ENCODE results near the gene HIVEP3. TPM values are rescaled to one million over a fixed set of nuclear protein-coding genes. Genes with fewer than 3 reads are reported as not detected.

Gene HIVEP3
- polyA plus RNA-seq, 1 of the 3 experiments (the other 2 are of a cell fraction), result 6.4 TPM

DNA sequence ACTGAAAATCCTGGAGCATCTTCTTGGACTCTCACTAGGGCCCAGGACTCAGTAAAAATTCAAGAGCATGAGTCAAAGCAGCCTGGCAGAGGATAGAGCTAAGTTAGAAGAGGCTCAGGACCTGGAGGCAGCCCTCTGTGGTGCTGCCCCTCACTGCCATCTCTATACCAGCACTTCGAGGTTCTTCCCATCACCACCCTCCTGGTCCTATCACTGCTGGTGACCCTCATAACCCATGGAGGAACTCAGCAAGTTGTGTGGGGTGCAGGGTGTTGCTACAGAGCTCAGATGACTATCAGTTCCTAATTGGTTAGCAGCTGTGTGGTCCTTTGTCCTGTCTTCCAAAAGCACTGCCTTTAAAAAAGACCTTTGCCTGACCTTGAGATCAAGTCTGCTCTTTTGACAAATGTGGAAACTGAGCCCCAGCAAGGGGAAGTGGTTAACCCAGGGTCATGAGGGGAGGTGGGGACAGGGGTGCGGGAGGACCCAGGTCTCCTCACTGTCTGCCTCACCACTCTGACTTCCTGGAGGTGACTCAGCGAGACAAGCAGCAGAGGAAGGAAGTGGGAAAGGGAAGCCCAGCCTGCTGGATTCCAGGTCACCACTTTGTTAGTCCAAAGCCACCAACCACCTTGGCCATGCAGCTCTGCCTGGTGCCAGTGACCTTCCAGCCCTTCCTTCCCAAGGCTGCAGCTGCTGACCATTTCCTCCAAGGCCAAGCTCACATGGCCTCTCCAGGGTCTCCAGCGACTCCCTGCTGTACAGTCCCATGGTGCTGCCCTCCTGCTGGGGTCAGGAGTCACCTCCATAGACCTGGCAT, 234.8 kb downstream of the HIVEP3 start:
- peaks cover 10 to 13% of the 10 kb centered on the region in 2 experiments; a peak in 3 of 4 replicates for H3K4me1 ChIP-seq (ENCODE audit: control insufficient read depth in 1 of 2, insufficient read depth in 2 of 2, low read depth in 1 of 2, low read length in 1 of 2)
- H4K20me1 ChIP-seq (ENCODE audit: insufficient read depth), result no peaks in the 10 kb centered on the region
- ChIA-PET CTCF (interaction anchor here (1.4 kb wide), 1 partner anchor 110 kb away, joined by 3 read pairs; no protein-coding TSS in a partner anchor), POLR2A (no interaction called here)
- no peak overlapping the region for H3K4me2 ChIP-seq
- peak overlapping the region in 1 of 2 experiments; percentile 14; a peak in 1 of 4 replicates for H3K27ac ChIP-seq (ENCODE audit: low read depth in 2 of 2, low read length in 1 of 2)
- no peak overlapping the region for H2AFZ ChIP-seq (ENCODE audit: low read depth)
- H3K9me2 ChIP-seq, result no peaks in the 10 kb centered on the region
- no peaks in the 10 kb centered on the region for H3K36me3 ChIP-seq (replicated peaks in 1 of 2; ENCODE audit: control insufficient read depth in 1 of 2, insufficient read depth in 2 of 2, low read length in 1 of 2)
- no peak overlapping the region for H3K4me3 ChIP-seq (ENCODE audit: low read depth in 2 of 2, low read length in 1 of 2)
- TF ChIP-seq FOSL2 (IDR thresholded peaks at IDR 0.05; ENCODE audit: borderline replicate concordance, low read depth), result no peak
- no peak for TF ChIP-seq TCF12 (IDR thresholded peaks at IDR 0.05)
- TF ChIP-seq, protein P1, sequence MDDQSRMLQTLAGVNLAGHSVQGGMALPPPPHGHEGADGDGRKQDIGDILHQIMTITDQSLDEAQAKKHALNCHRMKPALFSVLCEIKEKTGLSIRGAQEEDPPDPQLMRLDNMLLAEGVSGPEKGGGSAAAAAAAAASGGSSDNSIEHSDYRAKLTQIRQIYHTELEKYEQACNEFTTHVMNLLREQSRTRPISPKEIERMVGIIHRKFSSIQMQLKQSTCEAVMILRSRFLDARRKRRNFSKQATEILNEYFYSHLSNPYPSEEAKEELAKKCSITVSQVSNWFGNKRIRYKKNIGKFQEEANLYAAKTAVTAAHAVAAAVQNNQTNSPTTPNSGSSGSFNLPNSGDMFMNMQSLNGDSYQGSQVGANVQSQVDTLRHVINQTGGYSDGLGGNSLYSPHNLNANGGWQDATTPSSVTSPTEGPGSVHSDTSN (IDR thresholded peaks at IDR 0.05), result no peak
- no peak for TF ChIP-seq NFIC (IDR thresholded peaks at IDR 0.05; ENCODE audit: borderline replicate concordance)
- TF ChIP-seq FOXJ3 (CRISPR knock-in tag; IDR thresholded peaks at IDR 0.05), result no peak
- no peak for TF ChIP-seq TAF1 (IDR thresholded peaks at IDR 0.05; ENCODE audit: borderline replicate concordance, low read depth, low read length)
- no peak for TF ChIP-seq CHD2 (IDR thresholded peaks at IDR 0.05; ENCODE audit: low read length, partially characterized antibody)
- TF ChIP-seq, protein P2, sequence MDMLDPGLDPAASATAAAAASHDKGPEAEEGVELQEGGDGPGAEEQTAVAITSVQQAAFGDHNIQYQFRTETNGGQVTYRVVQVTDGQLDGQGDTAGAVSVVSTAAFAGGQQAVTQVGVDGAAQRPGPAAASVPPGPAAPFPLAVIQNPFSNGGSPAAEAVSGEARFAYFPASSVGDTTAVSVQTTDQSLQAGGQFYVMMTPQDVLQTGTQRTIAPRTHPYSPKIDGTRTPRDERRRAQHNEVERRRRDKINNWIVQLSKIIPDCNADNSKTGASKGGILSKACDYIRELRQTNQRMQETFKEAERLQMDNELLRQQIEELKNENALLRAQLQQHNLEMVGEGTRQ (IDR thresholded peaks at IDR 0.05; ENCODE audit: borderline replicate concordance, low read depth, low read length), result no peak
- TF ChIP-seq, protein P3, sequence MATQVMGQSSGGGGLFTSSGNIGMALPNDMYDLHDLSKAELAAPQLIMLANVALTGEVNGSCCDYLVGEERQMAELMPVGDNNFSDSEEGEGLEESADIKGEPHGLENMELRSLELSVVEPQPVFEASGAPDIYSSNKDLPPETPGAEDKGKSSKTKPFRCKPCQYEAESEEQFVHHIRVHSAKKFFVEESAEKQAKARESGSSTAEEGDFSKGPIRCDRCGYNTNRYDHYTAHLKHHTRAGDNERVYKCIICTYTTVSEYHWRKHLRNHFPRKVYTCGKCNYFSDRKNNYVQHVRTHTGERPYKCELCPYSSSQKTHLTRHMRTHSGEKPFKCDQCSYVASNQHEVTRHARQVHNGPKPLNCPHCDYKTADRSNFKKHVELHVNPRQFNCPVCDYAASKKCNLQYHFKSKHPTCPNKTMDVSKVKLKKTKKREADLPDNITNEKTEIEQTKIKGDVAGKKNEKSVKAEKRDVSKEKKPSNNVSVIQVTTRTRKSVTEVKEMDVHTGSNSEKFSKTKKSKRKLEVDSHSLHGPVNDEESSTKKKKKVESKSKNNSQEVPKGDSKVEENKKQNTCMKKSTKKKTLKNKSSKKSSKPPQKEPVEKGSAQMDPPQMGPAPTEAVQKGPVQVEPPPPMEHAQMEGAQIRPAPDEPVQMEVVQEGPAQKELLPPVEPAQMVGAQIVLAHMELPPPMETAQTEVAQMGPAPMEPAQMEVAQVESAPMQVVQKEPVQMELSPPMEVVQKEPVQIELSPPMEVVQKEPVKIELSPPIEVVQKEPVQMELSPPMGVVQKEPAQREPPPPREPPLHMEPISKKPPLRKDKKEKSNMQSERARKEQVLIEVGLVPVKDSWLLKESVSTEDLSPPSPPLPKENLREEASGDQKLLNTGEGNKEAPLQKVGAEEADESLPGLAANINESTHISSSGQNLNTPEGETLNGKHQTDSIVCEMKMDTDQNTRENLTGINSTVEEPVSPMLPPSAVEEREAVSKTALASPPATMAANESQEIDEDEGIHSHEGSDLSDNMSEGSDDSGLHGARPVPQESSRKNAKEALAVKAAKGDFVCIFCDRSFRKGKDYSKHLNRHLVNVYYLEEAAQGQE (IDR thresholded peaks at IDR 0.05; ENCODE audit: low read depth, low read length), result no peak
- no peak for TF ChIP-seq RXRA (IDR thresholded peaks at IDR 0.05; ENCODE audit: borderline replicate concordance, low read depth)
- TF ChIP-seq GATA2 (CRISPR knock-in tag; IDR thresholded peaks at IDR 0.05), result no peak
- TF ChIP-seq, protein P4, sequence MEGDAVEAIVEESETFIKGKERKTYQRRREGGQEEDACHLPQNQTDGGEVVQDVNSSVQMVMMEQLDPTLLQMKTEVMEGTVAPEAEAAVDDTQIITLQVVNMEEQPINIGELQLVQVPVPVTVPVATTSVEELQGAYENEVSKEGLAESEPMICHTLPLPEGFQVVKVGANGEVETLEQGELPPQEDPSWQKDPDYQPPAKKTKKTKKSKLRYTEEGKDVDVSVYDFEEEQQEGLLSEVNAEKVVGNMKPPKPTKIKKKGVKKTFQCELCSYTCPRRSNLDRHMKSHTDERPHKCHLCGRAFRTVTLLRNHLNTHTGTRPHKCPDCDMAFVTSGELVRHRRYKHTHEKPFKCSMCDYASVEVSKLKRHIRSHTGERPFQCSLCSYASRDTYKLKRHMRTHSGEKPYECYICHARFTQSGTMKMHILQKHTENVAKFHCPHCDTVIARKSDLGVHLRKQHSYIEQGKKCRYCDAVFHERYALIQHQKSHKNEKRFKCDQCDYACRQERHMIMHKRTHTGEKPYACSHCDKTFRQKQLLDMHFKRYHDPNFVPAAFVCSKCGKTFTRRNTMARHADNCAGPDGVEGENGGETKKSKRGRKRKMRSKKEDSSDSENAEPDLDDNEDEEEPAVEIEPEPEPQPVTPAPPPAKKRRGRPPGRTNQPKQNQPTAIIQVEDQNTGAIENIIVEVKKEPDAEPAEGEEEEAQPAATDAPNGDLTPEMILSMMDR (IDR thresholded peaks at IDR 0.05), result no peak
- no peak for TF ChIP-seq RAD21 (IDR thresholded peaks at IDR 0.05; ENCODE audit: low read length)
- TF ChIP-seq FOXM1 (IDR thresholded peaks at IDR 0.05; ENCODE audit: low read depth), result no peak
- TF ChIP-seq YY1 (IDR thresholded peaks at IDR 0.05; ENCODE audit: low read depth), result no peak
- TF ChIP-seq MXI1 (IDR thresholded peaks at IDR 0.05; ENCODE audit: low read depth, low read length), result no peak
- TF ChIP-seq, protein P5, sequence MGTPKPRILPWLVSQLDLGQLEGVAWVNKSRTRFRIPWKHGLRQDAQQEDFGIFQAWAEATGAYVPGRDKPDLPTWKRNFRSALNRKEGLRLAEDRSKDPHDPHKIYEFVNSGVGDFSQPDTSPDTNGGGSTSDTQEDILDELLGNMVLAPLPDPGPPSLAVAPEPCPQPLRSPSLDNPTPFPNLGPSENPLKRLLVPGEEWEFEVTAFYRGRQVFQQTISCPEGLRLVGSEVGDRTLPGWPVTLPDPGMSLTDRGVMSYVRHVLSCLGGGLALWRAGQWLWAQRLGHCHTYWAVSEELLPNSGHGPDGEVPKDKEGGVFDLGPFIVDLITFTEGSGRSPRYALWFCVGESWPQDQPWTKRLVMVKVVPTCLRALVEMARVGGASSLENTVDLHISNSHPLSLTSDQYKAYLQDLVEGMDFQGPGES (IDR thresholded peaks at IDR 0.05; ENCODE audit: low read depth, low read length), result no peak
- no peak for TF ChIP-seq SIN3A (IDR thresholded peaks at IDR 0.05; ENCODE audit: borderline replicate concordance, low read depth, low read length)
- no peak for TF ChIP-seq RFX5 (IDR thresholded peaks at IDR 0.05; ENCODE audit: low read length)
- TF ChIP-seq, protein P6, sequence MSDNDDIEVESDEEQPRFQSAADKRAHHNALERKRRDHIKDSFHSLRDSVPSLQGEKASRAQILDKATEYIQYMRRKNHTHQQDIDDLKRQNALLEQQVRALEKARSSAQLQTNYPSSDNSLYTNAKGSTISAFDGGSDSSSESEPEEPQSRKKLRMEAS (IDR thresholded peaks at IDR 0.05; ENCODE audit: low read depth), result no peak
- no peak overlapping the region for H3K9ac ChIP-seq
- no peaks in the 10 kb centered on the region for H3F3A ChIP-seq (replicated peaks; ENCODE audit: insufficient read depth)
- H3K9me3 ChIP-seq, result no peaks in the 10 kb centered on the region
- no peak for DNase-seq
- H3K79me2 ChIP-seq (ENCODE audit: insufficient read depth), result no peaks in the 10 kb centered on the region
- no peaks in the 10 kb centered on the region for H3K27me3 ChIP-seq (ENCODE audit: insufficient read depth)
- WGBS (ENCODE audit: low lambda C conversion rate), result 90% methylated on average over 4 of the region's 4 CpGs
